Activated naive CD4-positive, alpha-beta T cell treated with anti-CD3 and anti-CD28 coated beads for 36 hours (primary cell): ENCODE data around the gene CETN1. TPM values are rescaled to one million over a fixed set of nuclear protein-coding genes. Genes with fewer than 3 reads are reported as not detected.

Experiments
- CTCF ChIA-PET: fragments of 350-600 bp; sonication (Branson Sonifier 250); formaldehyde crosslinking; loops from one replicate; lab custom pipeline; 2021; ENCODE audit warnings: antibody characterized with exemption; lab: Charles Lee
- DNase-seq: peaks from one replicate; pipeline ENCODE4 v3.0.0-alpha.2; 2020
- H3K27ac Mint-ChIP-seq: one replicate; pipeline ENCODE4 v1.8.0; 2021; ENCODE audit warnings: mild to moderate bottlenecking, mixed read lengths
- H3K27me3 Mint-ChIP-seq: one replicate; pipeline ENCODE4 v1.8.0; 2021; ENCODE audit warnings: low read depth, mixed read lengths
- H3K36me3 Mint-ChIP-seq: one replicate; pipeline ENCODE4 v1.8.0; 2021; ENCODE audit warnings: low read depth, mixed read lengths
- H3K4me1 Mint-ChIP-seq: one replicate; pipeline ENCODE4 v1.8.0; 2021; ENCODE audit warnings: low read depth, mixed read lengths
- H3K4me3 Mint-ChIP-seq: one replicate; pipeline ENCODE4 v1.8.0; 2021; ENCODE audit warnings: mild to moderate bottlenecking, moderate library complexity, mixed read lengths
- H3K9me3 Mint-ChIP-seq: one replicate; pipeline ENCODE4 v1.8.0; 2021; ENCODE audit warnings: mixed read lengths
- intact Hi-C: fragments of 100-400 bp; cut with micrococcal nuclease; formaldehyde crosslinking; loops from one replicate; pipeline ENCODE4 v1.15.1; 2023
- total RNA-seq, 2 experiments: library from RNA; stranded (reverse); gene quantifications; one replicate each; pipeline ENCODE4 v1.2.3, GENCODE V29; 2021

CETN1 gene
- total RNA-seq, 2 experiments from 2014 or later: not detected

GRCh38 chr18:582465-582864, 2.3 kb downstream of the CETN1 start:
- intact Hi-C loops: no loop called here
- H3K36me3 Mint-ChIP-seq: no peaks in the 10 kb centered on the region
- CTCF ChIA-PET: no interaction called here
- H3K4me1 Mint-ChIP-seq: no peaks in the 10 kb centered on the region
- no peaks in the 10 kb centered on the region for H3K9me3 Mint-ChIP-seq
- peaks cover 6% of the 10 kb centered on the region for H3K27me3 Mint-ChIP-seq
- H3K4me3 Mint-ChIP-seq: no peak overlapping the region
- no peak for DNase-seq
- H3K27ac Mint-ChIP-seq: no peak overlapping the region

- no peak for DNase-seq
- no peak overlapping the region for H3K4me3 Mint-ChIP-seq
- CTCF ChIA-PET: interaction anchor here (0.8 kb wide), 1 partner anchor 236 kb away, joined by 3 read pairs; no protein-coding TSS in a partner anchor
- peaks cover 4% of the 10 kb centered on the region for H3K4me1 Mint-ChIP-seq
- no peak overlapping the region for H3K27ac Mint-ChIP-seq
- intact Hi-C loops: loop anchor here (5.0 to 10.0 kb wide), 2 partner anchors 100 to 483 kb away; no protein-coding TSS in a partner anchor
- H3K36me3 Mint-ChIP-seq: no peaks in the 10 kb centered on the region
- H3K9me3 Mint-ChIP-seq: peaks cover 3% of the 10 kb centered on the region
- H3K27me3 Mint-ChIP-seq: peaks cover 13% of the 10 kb centered on the region
Measured at GRCh38 chr18:595068-595467, 14.9 kb downstream of the CETN1 start.

GRCh38 chr18:595571-595970, 15.4 kb downstream of the CETN1 start:
- no peak for DNase-seq
- intact Hi-C loops: loop anchor here (5.0 to 10.0 kb wide), 2 partner anchors 101 to 483 kb away; no protein-coding TSS in a partner anchor
- Mint-ChIP-seq H3K9me3 (no peaks in the 10 kb centered on the region), H3K4me3 (no peak overlapping the region), H3K27me3 (peaks cover 16% of the 10 kb centered on the region), H3K27ac (no peak overlapping the region), H3K36me3 (no peaks in the 10 kb centered on the region), H3K4me1 (peaks cover 4% of the 10 kb centered on the region)
- CTCF ChIA-PET: interaction anchor here (0.8 kb wide), 1 partner anchor 236 kb away, joined by 3 read pairs; no protein-coding TSS in a partner anchor

DNA sequence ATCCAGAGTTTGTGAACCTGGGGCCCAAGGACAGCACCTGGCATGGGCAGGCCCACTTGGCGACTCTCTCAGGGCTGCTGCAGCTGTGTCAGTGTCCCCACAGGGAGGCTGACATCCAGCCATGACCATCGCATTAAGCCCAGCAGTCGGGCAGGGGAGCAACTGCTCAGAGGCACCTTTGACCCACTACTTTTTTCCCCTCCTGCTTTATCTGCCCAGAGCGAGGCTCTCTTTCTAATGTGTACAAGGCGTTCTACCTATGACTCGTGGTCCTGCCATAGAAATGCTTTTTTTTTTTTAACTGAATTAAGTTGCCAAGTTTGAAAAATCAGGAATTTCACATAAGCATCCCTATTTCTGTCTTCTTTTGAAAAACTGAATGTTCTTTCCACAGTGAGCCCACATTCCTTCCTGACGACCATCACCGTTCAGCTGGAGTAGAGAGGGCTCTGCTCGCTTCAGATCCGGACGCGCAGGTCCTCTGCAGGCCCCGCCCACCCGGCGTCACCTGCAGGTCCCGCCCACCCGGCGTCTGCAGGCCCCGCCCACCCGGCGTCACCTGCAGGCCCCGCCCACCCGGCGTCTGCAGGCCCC, 16.2 kb downstream of the CETN1 start:
- Mint-ChIP-seq H3K9me3 (no peaks in the 10 kb centered on the region), H3K27ac (no peak overlapping the region), H3K4me1 (peaks cover 4% of the 10 kb centered on the region), H3K27me3 (peaks cover 17% of the 10 kb centered on the region), H3K4me3 (no peak overlapping the region), H3K36me3 (no peaks in the 10 kb centered on the region)
- CTCF ChIA-PET: no interaction called here
- DNase-seq: no peak
- intact Hi-C loops: loop anchor here (2.0 to 10.0 kb wide), 3 partner anchors 102 to 484 kb away; partner anchors contain the start of gene USP14

GRCh38 chr18:598124-598589, 18.0 kb downstream of the CETN1 start:
- no peaks in the 10 kb centered on the region for H3K36me3 Mint-ChIP-seq
- intact Hi-C loops: loop anchor here (5.0 to 10.0 kb wide), 2 partner anchors 103 to 486 kb away; no protein-coding TSS in a partner anchor
- H3K4me1 Mint-ChIP-seq: peaks cover 4% of the 10 kb centered on the region
- DNase-seq: no peak
- no peak overlapping the region for H3K27ac Mint-ChIP-seq
- CTCF ChIA-PET: interaction anchor here (0.7 to 0.8 kb wide), 2 partner anchors 18 to 20 kb away, joined by 3 read pairs; no protein-coding TSS in a partner anchor
- H3K9me3 Mint-ChIP-seq: no peaks in the 10 kb centered on the region
- H3K4me3 Mint-ChIP-seq: no peak overlapping the region
- peaks cover 23% of the 10 kb centered on the region for H3K27me3 Mint-ChIP-seq

GRCh38 chr18:600107-600506, 19.9 kb downstream of the CETN1 start:
- no peak for DNase-seq
- Mint-ChIP-seq H3K36me3 (no peaks in the 10 kb centered on the region), H3K27ac (no peak overlapping the region), H3K27me3 (peaks cover 20% of the 10 kb centered on the region), H3K9me3 (no peaks in the 10 kb centered on the region), H3K4me3 (no peak overlapping the region), H3K4me1 (peaks cover 4% of the 10 kb centered on the region)
- CTCF ChIA-PET: no interaction called here
- intact Hi-C loops: no loop called here

DNA sequence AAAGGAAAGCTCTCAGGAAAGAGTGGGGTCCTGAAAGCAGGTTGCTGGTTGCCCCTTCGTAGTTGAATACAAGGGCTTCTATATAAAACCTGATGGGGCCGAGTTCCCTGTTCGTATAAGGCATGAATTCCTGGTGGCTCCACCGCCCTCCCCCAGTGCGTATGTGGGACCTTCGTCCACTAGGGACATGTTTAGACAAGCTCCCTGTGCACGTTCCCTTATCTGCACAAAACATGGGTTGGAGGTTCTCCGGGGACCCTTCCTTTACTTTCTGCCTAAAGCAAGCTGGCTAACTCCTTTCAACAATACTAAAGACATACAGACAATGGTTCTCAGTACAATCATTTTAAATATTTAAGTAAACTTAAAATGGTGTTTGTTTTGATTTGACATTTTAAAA, 24.6 kb downstream of the CETN1 start:
- CTCF ChIA-PET: interaction anchor here (1.0 kb wide), 1 partner anchor 14 kb away, joined by 3 read pairs; no protein-coding TSS in a partner anchor
- no peaks in the 10 kb centered on the region for H3K4me1 Mint-ChIP-seq

GRCh38 chr18:607930-608329, 27.8 kb downstream of the CETN1 start:
- Mint-ChIP-seq H3K4me1 (no peaks in the 10 kb centered on the region), H3K27ac (no peak overlapping the region), H3K9me3 (no peaks in the 10 kb centered on the region), H3K27me3 (peaks cover 8% of the 10 kb centered on the region), H3K36me3 (no peaks in the 10 kb centered on the region), H3K4me3 (no peak overlapping the region)
- CTCF ChIA-PET: interaction anchor here (0.5 kb wide), 1 partner anchor 49 kb away, joined by 4 read pairs; no protein-coding TSS in a partner anchor
- no peak for DNase-seq
- intact Hi-C loops: no loop called here

More for the DNA sequence above, 24.6 kb downstream of the CETN1 start:
- no peak overlapping the region for H3K27ac Mint-ChIP-seq
- no peak for DNase-seq
- no peaks in the 10 kb centered on the region for H3K36me3 Mint-ChIP-seq
- H3K4me3 Mint-ChIP-seq: no peak overlapping the region
- peaks cover 17% of the 10 kb centered on the region for H3K27me3 Mint-ChIP-seq
- H3K9me3 Mint-ChIP-seq: no peaks in the 10 kb centered on the region
- intact Hi-C loops: no loop called here

DNA sequence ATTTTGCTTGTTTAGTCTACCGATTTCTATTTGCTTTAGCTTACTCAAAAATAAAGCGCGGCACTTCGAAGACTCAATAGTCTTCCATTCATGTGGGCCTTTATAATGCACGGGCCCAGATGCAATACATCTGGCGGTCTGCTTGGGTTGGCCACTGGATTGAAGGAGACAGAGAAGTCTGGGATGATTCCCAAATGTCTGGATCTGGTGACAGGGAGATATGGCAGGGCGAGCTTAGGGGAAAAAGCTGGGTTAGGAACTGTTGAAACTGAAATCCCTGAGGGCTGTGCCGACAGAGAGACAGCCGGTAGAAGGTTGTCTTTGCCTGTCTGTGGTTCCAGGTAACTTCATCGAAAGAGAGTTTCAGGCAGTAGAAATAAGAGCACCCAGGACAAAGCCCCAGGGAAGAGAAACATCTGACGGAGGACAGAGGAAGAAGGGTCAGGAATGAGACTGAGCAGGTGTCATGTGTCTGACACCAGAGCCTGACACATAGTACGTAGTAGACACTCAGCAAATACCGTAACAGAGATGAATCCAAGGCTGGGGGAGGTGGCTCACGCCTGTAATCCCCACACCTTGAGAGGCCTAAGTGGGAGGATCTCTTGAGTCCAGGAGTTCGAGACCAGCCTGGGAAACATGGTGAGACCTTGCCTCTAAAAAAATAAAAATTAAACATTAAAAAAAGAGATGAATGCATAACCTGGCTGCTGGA, 30.2 kb downstream of the CETN1 start:
- no peak overlapping the region for H3K27ac Mint-ChIP-seq
- no peaks in the 10 kb centered on the region for H3K36me3 Mint-ChIP-seq
- H3K9me3 Mint-ChIP-seq: no peaks in the 10 kb centered on the region
- intact Hi-C loops: no loop called here
- H3K27me3 Mint-ChIP-seq: peaks cover 5% of the 10 kb centered on the region
- CTCF ChIA-PET: interaction anchor here (0.7 kb wide), 1 partner anchor 17 kb away, joined by 3 read pairs; no protein-coding TSS in a partner anchor
- no peak overlapping the region for H3K4me3 Mint-ChIP-seq
- no peak for DNase-seq
- H3K4me1 Mint-ChIP-seq: no peaks in the 10 kb centered on the region

DNA sequence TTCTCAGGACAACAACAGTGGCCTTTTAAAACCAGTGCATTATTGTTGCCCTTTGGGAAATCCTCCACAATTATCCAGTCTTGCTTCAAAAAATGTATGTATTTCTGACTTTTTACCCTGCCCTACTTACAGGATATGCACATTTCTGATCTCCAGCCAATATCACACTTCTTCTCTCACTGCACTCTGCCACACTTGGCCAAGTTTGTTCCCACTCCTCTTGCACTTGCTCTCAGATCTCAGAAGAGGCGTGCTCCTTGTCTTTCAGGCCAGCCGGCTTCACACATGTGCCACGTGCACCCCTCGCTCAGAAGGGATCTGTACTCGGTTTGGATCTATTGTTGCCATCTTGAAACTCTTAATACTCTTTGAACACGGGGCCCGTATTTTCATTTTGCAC, 32.0 kb downstream of the CETN1 start:
- Mint-ChIP-seq H3K27ac (no peak overlapping the region), H3K4me1 (no peaks in the 10 kb centered on the region), H3K4me3 (no peak overlapping the region), H3K27me3 (no peaks in the 10 kb centered on the region), H3K9me3 (no peaks in the 10 kb centered on the region), H3K36me3 (no peaks in the 10 kb centered on the region)
- intact Hi-C loops: no loop called here
- DNase-seq: no peak
- CTCF ChIA-PET: interaction anchor here (3.0 kb wide), 1 partner anchor 12 kb away, joined by 15 read pairs; no protein-coding TSS in a partner anchor

DNA sequence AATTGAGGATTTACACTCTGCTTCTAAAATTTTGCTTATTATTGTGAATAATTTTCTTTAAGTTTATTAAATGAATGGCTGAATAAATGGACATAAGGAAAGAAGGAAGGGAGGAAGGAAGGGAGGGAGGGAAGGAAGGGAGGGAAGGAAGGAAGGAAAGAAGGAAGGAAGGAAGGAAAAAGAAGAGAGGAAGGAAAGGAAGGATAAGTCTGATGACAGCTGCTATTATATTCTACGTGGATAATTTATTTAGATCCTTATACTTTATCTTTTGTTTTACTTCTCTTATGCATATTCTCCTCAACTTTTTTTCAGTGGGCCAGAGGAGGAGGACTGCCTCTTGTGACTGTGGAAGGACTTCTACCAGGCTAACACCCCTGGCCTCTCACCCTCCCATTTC, 34.0 kb downstream of the CETN1 start:
- intact Hi-C loops: no loop called here
- CTCF ChIA-PET: interaction anchor here (0.6 to 3.0 kb wide), 2 partner anchors 10 to 177 kb away, joined by 7 to 15 read pairs; no protein-coding TSS in a partner anchor
- Mint-ChIP-seq H3K4me3 (no peak overlapping the region), H3K27me3 (no peaks in the 10 kb centered on the region), H3K4me1 (no peaks in the 10 kb centered on the region), H3K36me3 (no peaks in the 10 kb centered on the region), H3K27ac (no peak overlapping the region), H3K9me3 (no peaks in the 10 kb centered on the region)
- DNase-seq: no peak

GRCh38 chr18:615092-615521, 34.9 kb downstream of the CETN1 start:
- no peaks in the 10 kb centered on the region for H3K4me1 Mint-ChIP-seq
- no peaks in the 10 kb centered on the region for H3K36me3 Mint-ChIP-seq
- DNase-seq: no peak
- CTCF ChIA-PET: interaction anchor here (1.0 to 1.3 kb wide), 2 partner anchors 9 to 39 kb away, joined by 3 to 6 read pairs; no protein-coding TSS in a partner anchor
- no peaks in the 10 kb centered on the region for H3K27me3 Mint-ChIP-seq
- no peak overlapping the region for H3K27ac Mint-ChIP-seq
- no peak overlapping the region for H3K4me3 Mint-ChIP-seq
- no peaks in the 10 kb centered on the region for H3K9me3 Mint-ChIP-seq
- intact Hi-C loops: no loop called here
